Keratinocyte (primary cell): ENCODE measurements around the gene ARHGEF28.

Source experiments
- CTCF ChIP-seq, 3 experiments: IDR thresholded peaks in 1 of 3; conservative IDR thresholded peaks in 1 of 3; optimal IDR thresholded peaks in 1 of 3; 2 replicates in 2 of 3; 3 replicates in 1 of 3; pipeline versions ENCODE3 to v1.5.1; 2011; ENCODE audit warnings: low read length in 3 of 3, mild to moderate bottlenecking in 3 of 3, moderate library complexity in 2 of 3, control low read depth in 1 of 3, inconsistent platforms in 1 of 3; ENCODE audit not compliant: insufficient read depth in 2 of 3; ENCODE audit errors: extremely low read depth in 1 of 3
- EZH2 ChIP-seq: IDR thresholded peaks from one replicate; pipeline ENCODE4 v1.6.1; 2012; ENCODE audit warnings: inconsistent platforms, mild to moderate bottlenecking, low read length, moderate library complexity

DNA sequence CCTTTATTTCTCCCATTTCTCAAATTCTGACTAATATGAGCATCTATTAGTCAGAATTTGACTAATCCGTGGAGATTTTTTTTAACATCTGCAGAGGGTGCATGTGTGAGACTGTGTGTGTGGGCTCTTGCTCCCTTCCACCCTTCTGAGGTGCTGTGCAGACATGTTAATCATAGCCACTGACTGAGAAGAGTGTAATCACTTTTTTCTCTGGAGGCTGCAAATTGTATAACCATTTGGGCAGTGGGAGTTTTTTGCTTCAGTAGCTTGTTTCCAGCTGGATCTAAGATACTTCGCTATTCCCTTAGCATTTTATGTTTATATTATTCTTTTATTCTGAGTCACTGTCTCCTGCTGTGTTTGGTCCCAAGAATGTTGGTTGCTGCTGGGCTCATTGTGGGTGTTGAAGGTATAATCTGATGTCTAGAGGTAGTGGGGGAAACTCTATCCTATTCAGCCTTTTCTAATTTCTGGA lies 66.2 kb downstream of the ARHGEF28 start:
- TF ChIP-seq CTCF (optimal IDR thresholded peaks at IDR 0.05 in 1 of 3, IDR thresholded peaks at IDR 0.05 in 1 of 3, conservative IDR thresholded peaks at IDR 0.05 in 1 of 3; ENCODE audit: extremely low read depth in 1 of 3, insufficient read depth in 2 of 3, low read length in 3 of 3) = no peak
- no peak for TF ChIP-seq EZH2
